ENCODE results near the gene CD93. TPM values are rescaled to one million over a fixed set of nuclear protein-coding genes. Genes with fewer than 3 reads are reported as not detected.
A peak's percentile ranks its signal among the peaks of the same experiment; 100 is the strongest.

CD93 gene
- polyA plus RNA-seq, 2 of the 4 experiments (the other 2 are of a cell fraction): not detected

DNA sequence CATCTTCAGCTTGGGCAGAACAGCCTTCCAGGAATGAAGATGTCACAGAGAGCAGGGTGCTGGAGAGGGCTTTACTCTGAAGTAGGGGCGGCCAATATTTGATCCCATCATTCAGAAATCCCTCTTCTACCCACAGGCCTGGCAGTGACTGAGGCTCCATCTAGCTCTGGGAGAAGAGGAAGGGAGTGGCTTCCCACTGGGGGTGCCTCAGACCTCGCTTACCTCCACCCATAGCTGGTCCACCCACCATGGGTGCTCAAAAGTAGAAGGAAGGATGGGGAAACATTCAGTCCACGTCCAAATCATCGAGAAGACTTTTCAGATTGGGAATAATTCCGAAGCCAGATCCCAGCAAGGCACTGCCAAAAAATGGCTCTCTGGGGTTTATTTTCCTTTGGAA is 24.9 kb downstream of the CD93 start:
- no peak overlapping the region for H3K4me3 ChIP-seq
- DNase-seq (ENCODE audit: low read depth in 1 of 2, low spot score in 1 of 2) (no peak), ATAC-seq (no peak), FAIRE-seq (no peak)
- POLR2A ChIA-PET: interaction anchor here (1.3 kb wide), 1 partner anchor 10 kb away, joined by 4 read pairs; no protein-coding TSS in a partner anchor
- H3K4me1 ChIP-seq: peaks cover 18% of the 10 kb centered on the region
- no peak overlapping the region for H3K4me2 ChIP-seq
- CTCF ChIA-PET: interaction anchor here (1.1 to 11.3 kb wide), 14 partner anchors 11 to 722 kb away, joined by 3 to 125 read pairs (median 6); partner anchors contain the start of genes CD93 and THBD
- WGBS (ENCODE audit: missing lambda C conversion rate): 85% methylated on average over 5 of the region's 5 CpGs
- no peaks in the 10 kb centered on the region for H3K9me3 ChIP-seq
- TF ChIP-seq PHF8 (IDR thresholded peaks at IDR 0.05; ENCODE audit: borderline replicate concordance, low read depth): no peak
- no peak for TF ChIP-seq FOSB (CRISPR knock-in tag; IDR thresholded peaks at IDR 0.05)
- no peak for TF ChIP-seq GATA3 (IDR thresholded peaks at IDR 0.05; ENCODE audit: borderline replicate concordance)
- no peak for TF ChIP-seq HOXA7 (CRISPR knock-in tag; IDR thresholded peaks at IDR 0.05)
- H3K27ac ChIP-seq: peak overlapping the region; percentile 8 to 37; a peak in 4 of 6 replicates

GRCh38 chr20:23060629-23061028 is 25.5 kb downstream of the CD93 start:
- ChIA-PET POLR2A (interaction anchor here (0.7 kb wide), 1 partner anchor 264 kb away, joined by 3 read pairs; no protein-coding TSS in a partner anchor), CTCF (interaction anchor here (1.0 to 11.3 kb wide), 7 partner anchors 11 to 722 kb away, joined by 3 to 125 read pairs (median 7); partner anchors contain the start of gene THBD)
- H3K4me1 ChIP-seq: peaks cover 18% of the 10 kb centered on the region

More at GRCh38 chr20:23060629-23061028, 25.5 kb downstream of the CD93 start:
- Histone ChIP-seq H3K4me2 (no peak overlapping the region), H3K4me3 (no peak overlapping the region), H3K9me3 (no peaks in the 10 kb centered on the region), H3K27ac (peak overlapping the region in 1 of 2 experiments; percentile 37; a peak in 3 of 6 replicates)
- no peak for TF ChIP-seq SREBF2 (IDR thresholded peaks at IDR 0.05)
- no peak for TF ChIP-seq ATOH8 (CRISPR knock-in tag; IDR thresholded peaks at IDR 0.05; ENCODE audit: low read depth)
- TF ChIP-seq GATA3 (IDR thresholded peaks at IDR 0.05; ENCODE audit: borderline replicate concordance): no peak
- TF ChIP-seq NFE2L2 (conservative IDR thresholded peaks at IDR 0.05; ENCODE audit: low read length): no peak
- TF ChIP-seq E2F6 (IDR thresholded peaks at IDR 0.05; ENCODE audit: borderline replicate concordance, low read depth): no peak
- no peak for TF ChIP-seq KDM1A (IDR thresholded peaks at IDR 0.05; ENCODE audit: low read depth)
- no peak for TF ChIP-seq MAZ (IDR thresholded peaks at IDR 0.05; ENCODE audit: borderline replicate concordance, low read depth, low read length)
- no peak for TF ChIP-seq POLR2A (IDR thresholded peaks at IDR 0.05; ENCODE audit: low read length)
- no peak for TF ChIP-seq FOSL2 (IDR thresholded peaks at IDR 0.05)
- no peak for TF ChIP-seq FOSL2 (CRISPR knock-in tag; IDR thresholded peaks at IDR 0.05)
- TF ChIP-seq, protein P1, sequence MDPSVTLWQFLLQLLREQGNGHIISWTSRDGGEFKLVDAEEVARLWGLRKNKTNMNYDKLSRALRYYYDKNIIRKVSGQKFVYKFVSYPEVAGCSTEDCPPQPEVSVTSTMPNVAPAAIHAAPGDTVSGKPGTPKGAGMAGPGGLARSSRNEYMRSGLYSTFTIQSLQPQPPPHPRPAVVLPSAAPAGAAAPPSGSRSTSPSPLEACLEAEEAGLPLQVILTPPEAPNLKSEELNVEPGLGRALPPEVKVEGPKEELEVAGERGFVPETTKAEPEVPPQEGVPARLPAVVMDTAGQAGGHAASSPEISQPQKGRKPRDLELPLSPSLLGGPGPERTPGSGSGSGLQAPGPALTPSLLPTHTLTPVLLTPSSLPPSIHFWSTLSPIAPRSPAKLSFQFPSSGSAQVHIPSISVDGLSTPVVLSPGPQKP (IDR thresholded peaks at IDR 0.05; ENCODE audit: low read depth, low read length): no peak
- TF ChIP-seq FOXS1 (CRISPR knock-in tag; IDR thresholded peaks at IDR 0.05): no peak
- no peak for TF ChIP-seq MAX (IDR thresholded peaks at IDR 0.05)
- no peak for TF ChIP-seq USF2 (IDR thresholded peaks at IDR 0.05)
- no peak for TF ChIP-seq BCL3 (IDR thresholded peaks at IDR 0.05)
- no peak for TF ChIP-seq ZFP36 (IDR thresholded peaks at IDR 0.05; ENCODE audit: borderline replicate concordance, partially characterized antibody)
- TF ChIP-seq NR3C1 (IDR thresholded peaks at IDR 0.05): no peak
- no peak for DNase-seq (ENCODE audit: low read depth in 1 of 2, low spot score in 1 of 2)
- FAIRE-seq: no peak
- no peak for ATAC-seq
- 57% methylated on average over 4 of the region's 4 CpGs for WGBS (ENCODE audit: missing lambda C conversion rate)
